Naive thymus-derived CD8-positive, alpha-beta T cell (primary cell): ENCODE measurements around the gene RGL1. TPM values are rescaled to one million over a fixed set of nuclear protein-coding genes. Genes with fewer than 3 reads are reported as not detected.

Experiments used
- ATAC-seq, 2 donors: fragments of 150-1000 bp; cut with Tn5 transposase in 1 of 2; sonication (Bioruptor Pico), chemical (Tn5 transposase) in 1 of 2; 1 replicate in 1 of 2; 2 replicates in 1 of 2; pipeline ENCODE4 v1.10.0; 2021; ENCODE audit warnings: mild to moderate bottlenecking in 2 of 2, moderate library complexity in 2 of 2
- POLR2A ChIA-PET: fragments of 350-600 bp; sonication (Branson Sonifier 250); formaldehyde crosslinking; loops from one replicate; lab custom pipeline; 2021; ENCODE audit warnings: antibody characterized with exemption; lab: Charles Lee
- DNase-seq, 10 donors: peaks; one replicate each; pipeline versions ENCODE4 v3.0.0 to v3.0.0-alpha.2; 2020 to 2022
- H3K27ac Mint-ChIP-seq, 10 donors: one replicate each; pipeline ENCODE4 v1.8.0; 2020 to 2022; ENCODE audit warnings: mild to moderate bottlenecking in 10 of 10, mixed read lengths in 10 of 10, moderate library complexity in 4 of 10, inconsistent platforms in 1 of 10
- H3K27me3 Mint-ChIP-seq, 5 donors: one replicate each; pipeline ENCODE4 v1.8.0; 2021 to 2022; ENCODE audit warnings: mixed read lengths in 5 of 5
- H3K36me3 Mint-ChIP-seq, 3 donors: one replicate each; pipeline ENCODE4 v1.8.0; 2020 to 2022; ENCODE audit warnings: mixed read lengths in 3 of 3, mild to moderate bottlenecking in 2 of 3, inconsistent platforms in 1 of 3
- H3K4me1 Mint-ChIP-seq, 4 donors: one replicate each; pipeline ENCODE4 v1.8.0; 2021 to 2022; ENCODE audit warnings: mixed read lengths in 4 of 4
- H3K4me3 Mint-ChIP-seq, 10 donors: one replicate each; pipeline ENCODE4 v1.8.0; 2020 to 2022; ENCODE audit warnings: mild to moderate bottlenecking in 10 of 10, mixed read lengths in 10 of 10, moderate library complexity in 6 of 10, inconsistent platforms in 1 of 10
- H3K9me3 Mint-ChIP-seq, 9 donors: one replicate each; pipeline ENCODE4 v1.8.0; 2020 to 2022; ENCODE audit warnings: mixed read lengths in 9 of 9, mild to moderate bottlenecking in 3 of 9, inconsistent platforms in 1 of 9, moderate library complexity in 1 of 9
- polyA plus RNA-seq, 3 donors: library from polyadenylated mRNA; unstranded; fragments of 300-500 nt; fragmentation: Illumina TruSeq; gene quantifications; one replicate each; pipeline ENCODE4 v1.2.3, GENCODE V29; 2021
- total RNA-seq, 8 experiments: library from RNA in 2 of 8; stranded (reverse) in 2 of 8; gene quantifications; one replicate each; pipeline ENCODE4 v1.2.3 and lab custom pipeline; 2021 to 2026

RGL1 gene
- total and polyA plus RNA-seq, 5 experiments from 2014 or later, result 1.1 to 2.1 (median 1.8) TPM

DNA sequence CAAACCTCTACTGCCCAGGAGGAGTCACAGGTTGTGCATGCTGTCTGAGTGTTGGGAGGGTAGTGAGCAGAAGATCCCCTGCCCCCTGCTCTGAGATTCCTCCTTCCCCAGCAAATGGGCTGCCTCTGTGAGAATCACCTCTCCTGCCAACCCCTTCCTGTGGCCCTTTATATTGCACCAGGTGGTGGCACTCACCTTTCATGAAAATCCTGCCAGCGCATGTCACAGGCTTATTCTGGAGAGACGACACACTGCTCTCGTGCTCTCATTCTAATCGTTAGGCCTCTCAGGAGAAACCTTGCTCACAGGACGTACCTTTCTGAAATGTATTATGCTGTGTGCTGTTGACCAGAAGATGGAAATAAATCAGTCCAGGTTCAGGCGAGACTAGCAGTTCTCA, 113.7 kb downstream of the RGL1 start:
- DNase-seq (no peak), ATAC-seq (no peak)
- Mint-ChIP-seq H3K27me3 (no peaks in the 10 kb centered on the region), H3K9me3 (no peaks in the 10 kb centered on the region), H3K27ac (no peak overlapping the region), H3K36me3 (peaks cover 0 to 7% (median 4%) of the 10 kb centered on the region in 3 donors), H3K4me3 (no peak overlapping the region), H3K4me1 (peaks cover 2 to 12% (median 10%) of the 10 kb centered on the region in 4 donors)
- POLR2A ChIA-PET, result no interaction called here

DNA sequence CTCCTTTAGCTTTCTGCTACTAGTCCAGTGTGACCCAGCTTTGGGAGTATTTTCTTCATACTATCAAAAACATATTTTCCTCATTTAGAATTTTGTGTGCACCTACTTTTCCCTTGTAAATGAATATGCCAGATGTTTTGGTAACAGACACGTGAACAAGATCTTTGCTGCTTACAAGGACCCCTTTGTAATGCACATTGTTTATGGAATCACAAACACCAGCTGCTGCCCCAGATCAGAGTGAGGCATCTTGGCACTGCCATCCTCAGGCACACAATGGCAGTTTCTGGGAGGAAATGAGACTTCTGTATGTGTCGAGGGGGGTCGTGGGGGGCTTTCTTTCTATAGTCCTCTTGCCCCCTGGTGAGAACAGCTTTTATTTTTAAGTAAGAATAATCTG, 115.7 kb downstream of the RGL1 start:
- Mint-ChIP-seq H3K4me1 (peaks cover 2 to 9% (median 9%) of the 10 kb centered on the region in 4 donors), H3K4me3 (no peak overlapping the region), H3K27me3 (no peaks in the 10 kb centered on the region), H3K36me3 (peaks cover 0 to 12% (median 11%) of the 10 kb centered on the region in 3 donors), H3K27ac (peak overlapping the region in 2 of 10 donors; percentile 19 to 63), H3K9me3 (no peaks in the 10 kb centered on the region)
- POLR2A ChIA-PET, result no interaction called here
- DNase-seq (no peak), ATAC-seq (no peak)

DNA sequence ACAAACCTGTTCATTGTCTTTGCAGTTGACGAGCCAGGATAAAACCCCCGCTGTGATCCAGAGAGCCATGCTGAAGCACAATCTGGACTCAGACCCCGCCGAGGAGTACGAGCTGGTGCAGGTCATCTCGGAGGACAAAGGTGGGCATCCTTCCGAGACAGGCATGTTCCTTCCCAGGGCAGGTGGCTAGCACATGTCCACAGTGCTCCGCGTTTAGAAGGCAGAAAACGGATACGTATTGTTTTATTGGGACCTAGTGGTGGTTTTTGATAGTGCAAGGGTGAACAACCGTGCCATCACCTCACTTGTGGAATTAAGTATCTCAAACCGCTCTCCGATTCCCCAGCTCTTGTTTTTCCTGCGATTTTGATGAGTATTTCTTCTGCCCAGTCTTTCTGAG, 117.3 kb downstream of the RGL1 start:
- DNase-seq (no peak), ATAC-seq (no peak)
- H3K4me3 Mint-ChIP-seq, result no peak overlapping the region
- no peaks in the 10 kb centered on the region for H3K27me3 Mint-ChIP-seq
- H3K4me1 Mint-ChIP-seq, result no peaks in the 10 kb centered on the region
- H3K36me3 Mint-ChIP-seq, result peaks cover 0 to 12% (median 11%) of the 10 kb centered on the region in 3 donors
- POLR2A ChIA-PET, result no interaction called here
- H3K9me3 Mint-ChIP-seq, result no peaks in the 10 kb centered on the region
- H3K27ac Mint-ChIP-seq, result peak overlapping the region in 3 of 10 donors; percentile 52 to 73 (median 66)

DNA sequence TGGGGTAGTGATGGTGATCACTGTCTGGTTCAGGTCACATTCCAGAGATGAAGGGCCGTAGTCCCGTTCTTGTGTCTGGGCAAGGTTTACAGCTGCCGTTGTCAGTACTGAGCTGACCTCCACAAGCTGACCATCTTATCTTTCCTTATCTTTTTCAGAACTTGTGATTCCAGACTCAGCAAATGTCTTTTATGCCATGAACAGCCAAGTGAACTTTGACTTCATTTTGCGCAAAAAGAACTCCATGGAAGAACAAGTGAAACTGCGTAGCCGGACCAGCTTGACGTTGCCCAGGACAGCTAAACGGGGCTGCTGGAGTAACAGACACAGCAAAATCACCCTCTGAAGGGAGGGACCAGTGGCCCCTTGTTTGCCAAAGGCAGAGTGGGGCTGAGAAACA, 121.0 kb downstream of the RGL1 start:
- no peaks in the 10 kb centered on the region for H3K4me1 Mint-ChIP-seq
- no peaks in the 10 kb centered on the region for H3K9me3 Mint-ChIP-seq
- no peak overlapping the region for H3K4me3 Mint-ChIP-seq
- H3K27me3 Mint-ChIP-seq, result no peaks in the 10 kb centered on the region
- ATAC-seq, result no peak
- POLR2A ChIA-PET, result no interaction called here
- no peak overlapping the region for H3K27ac Mint-ChIP-seq
- no peak for DNase-seq
- H3K36me3 Mint-ChIP-seq, result peaks cover 0 to 12% (median 11%) of the 10 kb centered on the region in 3 donors

DNA sequence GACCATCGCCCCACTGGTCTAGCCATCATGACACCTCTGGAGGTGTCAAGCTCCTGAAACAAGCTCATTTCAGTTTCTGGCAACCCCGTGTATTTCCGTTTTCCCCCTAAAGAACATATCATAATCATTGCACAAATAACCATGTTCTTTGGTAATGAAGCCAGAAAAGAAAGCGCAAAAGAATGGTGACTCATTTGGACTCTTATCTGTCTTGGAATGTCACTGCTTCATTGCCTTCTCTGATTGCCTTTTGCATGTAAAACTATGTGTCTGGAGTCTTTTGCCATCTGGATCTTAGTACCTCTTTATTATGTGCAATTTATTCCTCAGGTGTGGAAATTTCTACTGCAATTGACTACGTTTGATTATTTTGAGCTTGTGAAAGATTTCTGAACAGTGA, 122.1 kb downstream of the RGL1 start:
- H3K4me1 Mint-ChIP-seq, result no peaks in the 10 kb centered on the region
- DNase-seq (no peak), ATAC-seq (no peak)
- peaks cover 0 to 12% (median 10%) of the 10 kb centered on the region in 3 donors for H3K36me3 Mint-ChIP-seq
- no peaks in the 10 kb centered on the region for H3K9me3 Mint-ChIP-seq
- POLR2A ChIA-PET, result no interaction called here
- no peak overlapping the region for H3K4me3 Mint-ChIP-seq
- no peaks in the 10 kb centered on the region for H3K27me3 Mint-ChIP-seq
- no peak overlapping the region for H3K27ac Mint-ChIP-seq

DNA sequence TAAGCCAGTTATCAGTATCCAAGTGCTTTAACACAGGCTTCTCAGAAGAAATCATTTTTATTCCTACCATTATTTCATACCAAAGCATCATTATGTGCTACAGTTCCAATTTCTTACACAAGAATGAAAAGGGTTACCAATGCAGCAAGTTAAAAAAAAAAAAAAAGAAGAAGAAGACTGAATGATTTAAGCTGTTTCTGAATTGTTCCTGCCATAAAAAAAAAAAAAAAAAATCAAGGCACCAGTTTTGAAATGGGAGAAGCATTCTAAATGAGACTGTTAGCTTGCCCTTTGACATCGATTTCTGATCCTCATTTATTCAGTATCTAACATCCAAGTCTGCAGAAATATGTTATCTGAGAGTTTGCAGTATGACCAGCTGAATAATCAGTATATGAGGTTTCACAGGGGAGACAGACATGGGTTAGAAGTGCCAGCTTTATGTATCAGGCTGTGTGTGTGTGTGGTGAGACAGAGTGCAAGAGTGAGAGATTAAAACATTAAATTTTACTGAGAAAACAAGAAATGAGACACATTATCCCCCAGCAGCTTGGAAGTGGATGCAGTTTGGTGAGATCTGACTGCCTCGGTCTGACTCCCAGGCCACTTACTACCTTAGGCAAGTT, 126.8 kb downstream of the RGL1 start:
- no peak overlapping the region for H3K4me3 Mint-ChIP-seq
- H3K27me3 Mint-ChIP-seq, result no peaks in the 10 kb centered on the region
- H3K27ac Mint-ChIP-seq, result peak overlapping the region in 2 of 10 donors; percentile 16 to 64
- H3K9me3 Mint-ChIP-seq, result no peaks in the 10 kb centered on the region
- no peak for ATAC-seq
- H3K4me1 Mint-ChIP-seq, result peaks cover 0 to 9% (median 2%) of the 10 kb centered on the region in 4 donors
- POLR2A ChIA-PET, result no interaction called here
- DNase-seq, result no peak
- no peaks in the 10 kb centered on the region for H3K36me3 Mint-ChIP-seq

DNA sequence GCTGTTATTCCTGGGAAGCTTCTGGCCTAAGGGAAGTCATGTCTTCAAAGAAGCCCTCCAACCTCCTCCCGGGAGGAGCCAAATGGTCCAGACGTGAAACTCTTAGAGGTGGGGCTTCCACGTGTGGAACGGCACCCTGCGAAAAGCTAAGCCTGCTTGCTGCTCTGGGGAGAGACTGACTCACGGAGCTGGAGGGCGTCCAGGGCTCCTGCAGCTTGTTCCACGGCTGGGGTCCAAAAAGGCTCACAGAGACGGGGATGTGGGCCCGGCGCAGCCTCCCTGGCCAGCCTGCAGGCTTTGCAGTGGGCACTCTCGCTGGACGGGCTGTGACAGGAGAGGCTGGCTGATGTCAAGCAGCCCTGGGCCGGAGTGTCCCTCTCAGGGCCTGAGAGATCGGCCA, 127.5 kb downstream of the RGL1 start:
- POLR2A ChIA-PET, result no interaction called here
- H3K9me3 Mint-ChIP-seq, result no peaks in the 10 kb centered on the region
- DNase-seq, result no peak
- ATAC-seq, result no peak
- H3K4me3 Mint-ChIP-seq, result no peak overlapping the region
- H3K4me1 Mint-ChIP-seq, result peaks cover 0 to 11% (median 2%) of the 10 kb centered on the region in 4 donors
- H3K27me3 Mint-ChIP-seq, result no peaks in the 10 kb centered on the region
- H3K27ac Mint-ChIP-seq, result no peak overlapping the region
- H3K36me3 Mint-ChIP-seq, result no peaks in the 10 kb centered on the region

DNA sequence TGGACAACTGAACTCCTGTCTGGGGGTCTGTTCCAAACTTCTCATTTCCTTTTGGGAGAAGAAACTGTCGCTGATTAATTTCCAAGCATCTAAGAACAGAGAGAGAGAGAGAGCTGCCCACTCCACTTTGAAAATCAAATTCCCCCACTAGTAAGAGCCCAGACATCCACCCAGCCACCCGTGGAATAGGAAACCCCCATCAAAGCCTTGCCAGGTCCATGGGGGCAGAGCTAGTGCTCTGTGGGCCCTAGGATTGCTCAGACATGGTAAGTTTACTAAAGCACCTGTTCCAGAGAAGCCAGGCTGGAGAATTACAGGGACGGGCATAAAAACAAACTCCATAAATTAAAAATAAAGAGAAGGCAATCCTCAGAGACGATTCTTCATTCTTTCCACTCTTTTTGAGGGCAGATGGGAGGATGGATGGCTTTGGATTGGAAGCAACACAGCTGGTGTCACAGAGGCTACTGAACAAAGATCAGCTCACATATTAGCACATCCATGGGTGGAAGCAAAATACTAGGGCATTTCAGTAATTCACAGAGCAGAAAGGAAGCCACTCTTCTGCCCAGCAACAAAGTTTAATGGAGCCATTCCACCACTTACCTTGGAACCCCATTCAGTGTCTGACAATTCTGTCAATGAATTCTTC, 128.7 kb downstream of the RGL1 start:
- Mint-ChIP-seq H3K36me3 (no peaks in the 10 kb centered on the region), H3K4me3 (no peak overlapping the region), H3K27ac (peak overlapping the region in 4 of 10 donors; percentile 7 to 54 (median 16)), H3K4me1 (peaks cover 0 to 11% (median 2%) of the 10 kb centered on the region in 4 donors), H3K9me3 (no peaks in the 10 kb centered on the region), H3K27me3 (no peaks in the 10 kb centered on the region)
- no peak for ATAC-seq
- POLR2A ChIA-PET, result interaction anchor here (0.8 to 1.1 kb wide), 2 partner anchors 23 to 30 kb away, joined by 3 read pairs; no protein-coding TSS in a partner anchor
- no peak for DNase-seq

DNA sequence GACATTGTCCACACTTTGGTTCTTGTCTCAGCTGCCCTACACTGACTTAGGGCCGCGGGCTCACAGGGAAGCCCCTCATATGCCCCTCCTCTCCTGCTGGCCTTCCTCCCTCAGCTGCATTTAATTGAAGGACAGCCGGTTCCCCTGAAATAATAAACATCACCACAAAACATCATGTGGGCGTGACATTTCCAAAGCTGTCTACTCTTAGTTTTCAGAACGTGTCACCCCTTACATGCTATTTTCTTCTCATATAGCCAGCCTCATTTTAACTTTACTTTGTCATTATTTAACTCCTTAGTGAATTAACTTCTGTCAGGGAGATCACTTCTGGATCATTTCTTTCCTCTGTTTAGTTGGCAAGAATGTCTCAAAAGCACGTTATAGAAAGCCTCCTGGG, 129.4 kb downstream of the RGL1 start:
- no peaks in the 10 kb centered on the region for H3K36me3 Mint-ChIP-seq

DNA sequence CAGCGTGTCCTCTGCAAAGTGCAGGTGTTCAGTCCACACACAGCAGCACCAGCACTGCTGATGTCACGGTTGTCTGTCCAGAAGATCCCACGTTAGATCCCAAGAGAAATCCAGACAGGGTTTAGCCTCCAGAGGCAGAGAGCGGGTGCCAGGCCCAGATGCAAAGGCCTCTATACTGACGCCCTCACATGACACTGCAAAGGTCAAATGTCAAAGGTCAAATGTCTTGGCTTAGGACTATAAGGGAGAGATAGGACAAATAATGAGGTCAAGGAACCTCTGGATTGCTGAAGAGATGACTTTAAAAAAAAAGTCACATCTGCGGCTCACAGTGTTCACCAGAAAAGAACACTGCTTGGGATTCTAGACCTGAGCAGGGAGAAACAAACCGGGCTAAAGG, 131.1 kb downstream of the RGL1 start:
- POLR2A ChIA-PET, result no interaction called here
- no peak for ATAC-seq
- Mint-ChIP-seq H3K4me1 (peaks cover 0 to 11% (median 2%) of the 10 kb centered on the region in 4 donors), H3K36me3 (no peaks in the 10 kb centered on the region), H3K9me3 (no peaks in the 10 kb centered on the region), H3K4me3 (no peak overlapping the region), H3K27me3 (peaks cover 0 to 5% (median 0%) of the 10 kb centered on the region in 5 donors), H3K27ac (no peak overlapping the region)
- DNase-seq, result no peak

More for the DNA sequence above, 129.4 kb downstream of the RGL1 start:
- POLR2A ChIA-PET, result interaction anchor here (0.8 to 1.1 kb wide), 2 partner anchors 23 to 30 kb away, joined by 3 read pairs; no protein-coding TSS in a partner anchor
- Mint-ChIP-seq H3K4me3 (no peak overlapping the region), H3K4me1 (peaks cover 0 to 11% (median 2%) of the 10 kb centered on the region in 4 donors), H3K9me3 (no peaks in the 10 kb centered on the region), H3K27ac (peak overlapping the region in 3 of 10 donors; percentile 7 to 54 (median 12)), H3K27me3 (peaks cover 0 to under 1% (median 0%) of the 10 kb centered on the region in 5 donors)
- DNase-seq, result no peak
- ATAC-seq, result no peak

DNA sequence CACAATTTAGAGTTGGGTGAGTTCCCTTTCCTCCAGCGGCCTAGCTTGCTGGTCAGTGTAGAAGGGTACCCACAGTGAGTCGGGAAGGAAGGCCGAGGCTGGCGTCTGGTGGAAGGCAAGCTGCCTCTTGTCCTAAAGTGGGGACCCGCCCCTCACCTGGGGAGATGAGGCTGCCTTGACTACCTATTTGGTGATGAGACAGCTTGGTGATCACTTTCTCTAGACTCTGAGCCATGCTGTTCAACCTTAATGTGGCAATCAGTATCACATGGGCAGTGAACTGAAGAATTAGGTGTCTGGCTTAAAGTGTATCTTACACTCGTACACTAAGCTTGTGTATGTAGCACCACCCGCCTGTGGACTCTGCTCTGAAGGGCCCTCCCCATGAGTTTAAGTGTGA, 131.9 kb downstream of the RGL1 start:
- ATAC-seq, result no peak
- no peaks in the 10 kb centered on the region for H3K36me3 Mint-ChIP-seq
- peaks cover 0 to 5% (median 0%) of the 10 kb centered on the region in 5 donors for H3K27me3 Mint-ChIP-seq
- POLR2A ChIA-PET, result no interaction called here
- H3K9me3 Mint-ChIP-seq, result no peaks in the 10 kb centered on the region
- H3K4me1 Mint-ChIP-seq, result peaks cover 0 to 11% (median 2%) of the 10 kb centered on the region in 4 donors
- H3K27ac Mint-ChIP-seq, result peak overlapping the region in 1 of 10 donors; percentile 20
- DNase-seq, result no peak
- H3K4me3 Mint-ChIP-seq, result no peak overlapping the region

DNA sequence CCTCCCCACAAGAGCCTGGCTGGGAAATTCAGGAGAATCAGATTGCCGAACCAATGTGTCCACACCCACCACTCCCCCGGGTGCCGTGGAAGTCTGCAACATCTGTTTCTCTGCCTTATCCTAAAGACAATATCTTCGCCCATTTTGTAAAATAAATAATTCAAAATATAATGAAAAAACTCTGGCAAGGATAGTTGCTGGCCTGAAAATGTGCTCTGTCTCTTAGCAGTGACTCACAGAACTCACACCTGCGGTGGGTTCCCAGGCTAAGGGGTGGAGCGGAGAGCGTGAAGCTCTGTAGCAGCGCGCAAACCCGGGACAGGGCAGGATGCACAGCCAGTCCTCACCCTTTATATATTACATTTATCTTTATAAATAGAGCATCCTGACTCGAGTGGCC, 132.7 kb downstream of the RGL1 start:
- POLR2A ChIA-PET, result no interaction called here
- H3K4me3 Mint-ChIP-seq, result no peak overlapping the region
- H3K27me3 Mint-ChIP-seq, result peaks cover 0 to 5% (median 0%) of the 10 kb centered on the region in 5 donors
- DNase-seq, result no peak
- H3K4me1 Mint-ChIP-seq, result peaks cover 0 to 11% (median 2%) of the 10 kb centered on the region in 4 donors
- no peaks in the 10 kb centered on the region for H3K9me3 Mint-ChIP-seq
- H3K27ac Mint-ChIP-seq, result no peak overlapping the region
- no peak for ATAC-seq
- no peaks in the 10 kb centered on the region for H3K36me3 Mint-ChIP-seq

DNA sequence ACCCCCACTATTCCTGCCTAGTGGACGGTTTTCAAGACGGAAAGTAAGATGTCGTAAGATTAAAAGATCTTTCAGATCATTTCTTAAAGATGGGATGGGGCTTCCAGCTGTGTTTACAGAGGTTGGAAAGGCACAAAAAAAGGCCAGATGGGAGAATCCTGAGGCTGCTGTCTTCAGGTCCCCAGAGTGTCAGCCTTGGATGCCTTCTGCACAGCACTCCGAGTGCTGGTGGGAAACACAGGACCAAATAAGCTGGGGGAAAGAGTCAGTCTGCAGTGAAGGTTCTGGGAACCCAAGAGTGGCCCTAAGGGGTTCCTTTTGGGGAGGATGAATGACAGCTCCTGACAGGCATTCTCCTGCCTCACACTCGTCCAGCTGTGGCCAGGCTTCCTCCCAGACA, 136.1 kb downstream of the RGL1 start:
- Mint-ChIP-seq H3K36me3 (no peaks in the 10 kb centered on the region), H3K4me1 (peaks cover 0 to 9% (median 2%) of the 10 kb centered on the region in 4 donors)

More for the DNA sequence above, 136.1 kb downstream of the RGL1 start:
- ATAC-seq, result no peak
- no peaks in the 10 kb centered on the region for H3K9me3 Mint-ChIP-seq
- POLR2A ChIA-PET, result no interaction called here
- H3K27ac Mint-ChIP-seq, result no peak overlapping the region
- no peak overlapping the region for H3K4me3 Mint-ChIP-seq
- DNase-seq, result no peak
- peaks cover 0 to 9% (median 1%) of the 10 kb centered on the region in 5 donors for H3K27me3 Mint-ChIP-seq
